OCI-LY3 (cell line): ENCODE results near the gene BLM.

Source experiments
- H2AFZ ChIP-seq: fragments of 200-600, 300-600 bp; shearing (Covaris generic); 2 replicates; pipeline ENCODE4 v1.6.0; 2014; ENCODE audit warnings: antibody characterized with exemption, low read depth, low read length
- H3K27ac ChIP-seq: fragments of 200-600, 300-600 bp; sonication (generic); 2 replicates; pipeline ENCODE4 v1.5.1; 2014; ENCODE audit warnings: mild to moderate bottlenecking, low read length, moderate library complexity, mixed read lengths
- H3K27me3 ChIP-seq: fragments of 200-600, 300-600 bp; sonication (generic); 2 replicates; pipeline ENCODE4 v1.6.1; 2014; ENCODE audit warnings: low read depth, low read length, mixed read lengths
- H3K36me3 ChIP-seq: fragments of 200-600, 300-600 bp; sonication (generic); replicated peaks from 2 replicates; pipeline ENCODE3; 2014; ENCODE audit warnings: low read depth, low read length, mixed read lengths
- H3K4me1 ChIP-seq: fragments of 300-600, 200-600 bp; sonication (generic); 2 replicates; pipeline ENCODE4 v1.6.1; 2014; ENCODE audit warnings: low read length, mixed read lengths
- H3K4me2 ChIP-seq: fragments of 200-600, 300-600 bp; sonication (generic); 2 replicates; pipeline ENCODE4 v1.6.1; 2014; ENCODE audit warnings: low read length, mixed read lengths
- H3K4me3 ChIP-seq: fragments of 300-600, 200-600 bp; sonication (generic); 2 replicates; pipeline ENCODE4 v1.5.1; 2014; ENCODE audit warnings: antibody characterized with exemption, mild to moderate bottlenecking, low read length, moderate library complexity
- H3K79me2 ChIP-seq: fragments of 300-600, 200-600 bp; shearing (Covaris generic); 2 replicates; pipeline ENCODE4 v1.6.1; 2014; ENCODE audit warnings: mild to moderate bottlenecking, low read length, mixed read lengths
- H3K9ac ChIP-seq: fragments of 300-600, 200-600 bp; shearing (Covaris generic); 2 replicates; pipeline ENCODE4 v1.6.0; 2014; ENCODE audit warnings: mild to moderate bottlenecking, low read length, moderate library complexity
- H3K9me3 ChIP-seq: fragments of 200-600, 300-600 bp; shearing (Covaris generic); 2 replicates; pipeline ENCODE4 v1.6.1; 2014; ENCODE audit warnings: low read length, mixed read lengths; ENCODE audit not compliant: insufficient read depth
- H4K20me1 ChIP-seq: fragments of 200-600, 300-600 bp; sonication (generic); 2 replicates; pipeline ENCODE4 v1.6.1; 2016; ENCODE audit warnings: low read length, mixed read lengths; ENCODE audit not compliant: insufficient read depth
- EZH2phosphoT487 ChIP-seq: fragments of 200-600 bp; shearing (Covaris generic); IDR thresholded peaks from 2 replicates; pipeline ENCODE4 v1.6.1; 2018; ENCODE audit warnings: antibody characterized with exemption, mixed run types, low read depth
- TF ChIP-seq, protein P1 (sequence below): fragments of 200-600, 300-600 bp; sonication (generic); IDR thresholded peaks from 2 replicates; pipeline ENCODE4 v1.5.1; 2014; ENCODE audit warnings: antibody characterized with exemption, low read length, low read depth

Gene BLM

DNA sequence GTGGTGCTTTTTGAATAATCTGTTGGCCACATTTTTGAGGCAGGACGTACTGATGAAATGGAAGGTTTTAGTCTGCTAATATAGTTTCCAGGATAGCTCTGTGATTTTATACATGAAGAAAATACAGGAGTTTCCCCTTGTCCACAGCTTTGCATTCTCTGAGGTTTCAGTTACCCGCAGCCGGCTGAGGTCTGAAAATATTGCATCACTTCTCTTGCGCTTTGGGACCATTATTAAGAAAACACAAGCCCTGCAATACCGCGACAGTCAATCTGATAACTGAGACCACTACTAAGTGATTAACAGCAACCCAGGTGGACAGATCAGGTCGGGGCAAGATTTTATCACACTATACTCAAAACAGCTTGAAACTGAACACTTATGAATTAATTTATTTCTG lies 33.0 kb downstream of the BLM start:
- H3K27me3 ChIP-seq = no peaks in the 10 kb centered on the region
- peaks cover 14% of the 10 kb centered on the region for H3K79me2 ChIP-seq
- no peaks in the 10 kb centered on the region for H3K9me3 ChIP-seq
- TF ChIP-seq EZH2phosphoT487 = peak; percentile 80
- TF ChIP-seq, protein P1, sequence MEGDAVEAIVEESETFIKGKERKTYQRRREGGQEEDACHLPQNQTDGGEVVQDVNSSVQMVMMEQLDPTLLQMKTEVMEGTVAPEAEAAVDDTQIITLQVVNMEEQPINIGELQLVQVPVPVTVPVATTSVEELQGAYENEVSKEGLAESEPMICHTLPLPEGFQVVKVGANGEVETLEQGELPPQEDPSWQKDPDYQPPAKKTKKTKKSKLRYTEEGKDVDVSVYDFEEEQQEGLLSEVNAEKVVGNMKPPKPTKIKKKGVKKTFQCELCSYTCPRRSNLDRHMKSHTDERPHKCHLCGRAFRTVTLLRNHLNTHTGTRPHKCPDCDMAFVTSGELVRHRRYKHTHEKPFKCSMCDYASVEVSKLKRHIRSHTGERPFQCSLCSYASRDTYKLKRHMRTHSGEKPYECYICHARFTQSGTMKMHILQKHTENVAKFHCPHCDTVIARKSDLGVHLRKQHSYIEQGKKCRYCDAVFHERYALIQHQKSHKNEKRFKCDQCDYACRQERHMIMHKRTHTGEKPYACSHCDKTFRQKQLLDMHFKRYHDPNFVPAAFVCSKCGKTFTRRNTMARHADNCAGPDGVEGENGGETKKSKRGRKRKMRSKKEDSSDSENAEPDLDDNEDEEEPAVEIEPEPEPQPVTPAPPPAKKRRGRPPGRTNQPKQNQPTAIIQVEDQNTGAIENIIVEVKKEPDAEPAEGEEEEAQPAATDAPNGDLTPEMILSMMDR = no peak
- H4K20me1 ChIP-seq = peaks cover 20% of the 10 kb centered on the region
- no peak overlapping the region for H2AFZ ChIP-seq
- peak overlapping the region; percentile 68 for H3K4me3 ChIP-seq
- H3K9ac ChIP-seq = peak overlapping the region; percentile 48
- H3K4me1 ChIP-seq = peaks cover 36% of the 10 kb centered on the region
- peaks cover 36% of the 10 kb centered on the region for H3K36me3 ChIP-seq
- peak overlapping the region; percentile 91 for H3K4me2 ChIP-seq
- peak overlapping the region; percentile 92 for H3K27ac ChIP-seq

DNA sequence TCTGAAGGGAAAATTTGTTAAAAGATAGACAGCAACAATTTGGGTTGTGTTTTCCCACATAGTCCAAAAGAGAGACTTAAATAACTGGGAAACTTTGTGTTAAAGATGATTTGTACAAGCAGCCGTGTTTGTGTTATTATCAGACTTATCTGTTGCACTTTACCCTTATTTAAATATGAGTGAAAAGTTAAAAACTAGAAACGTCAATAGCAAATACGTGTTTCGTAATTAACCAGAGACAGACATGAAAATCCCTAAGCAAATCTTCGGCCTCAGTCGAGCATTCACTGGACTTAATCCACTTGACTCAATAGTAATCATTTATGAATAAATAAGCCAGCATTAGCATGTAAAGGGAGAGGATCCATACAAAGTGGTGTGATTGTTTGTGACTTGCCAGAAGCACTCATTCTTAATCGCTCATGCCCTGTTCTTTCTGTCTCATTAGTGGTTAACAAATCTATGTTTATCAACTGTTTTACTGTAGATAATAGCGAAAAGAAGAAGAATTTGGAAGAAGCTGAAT lies 34.2 kb downstream of the BLM start:
- Histone ChIP-seq H3K36me3 (peaks cover 36% of the 10 kb centered on the region), H2AFZ (no peak overlapping the region), H3K27ac (peak overlapping the region; percentile 92), H3K4me3 (peak overlapping the region; percentile 68), H3K9me3 (no peaks in the 10 kb centered on the region), H4K20me1 (peaks cover 14% of the 10 kb centered on the region), H3K27me3 (no peaks in the 10 kb centered on the region), H3K4me2 (peak overlapping the region; percentile 91), H3K9ac (no peak overlapping the region), H3K4me1 (peaks cover 36% of the 10 kb centered on the region), H3K79me2 (peaks cover 5% of the 10 kb centered on the region)
- no peak for TF ChIP-seq EZH2phosphoT487
- TF ChIP-seq, protein P1 = no peak

DNA sequence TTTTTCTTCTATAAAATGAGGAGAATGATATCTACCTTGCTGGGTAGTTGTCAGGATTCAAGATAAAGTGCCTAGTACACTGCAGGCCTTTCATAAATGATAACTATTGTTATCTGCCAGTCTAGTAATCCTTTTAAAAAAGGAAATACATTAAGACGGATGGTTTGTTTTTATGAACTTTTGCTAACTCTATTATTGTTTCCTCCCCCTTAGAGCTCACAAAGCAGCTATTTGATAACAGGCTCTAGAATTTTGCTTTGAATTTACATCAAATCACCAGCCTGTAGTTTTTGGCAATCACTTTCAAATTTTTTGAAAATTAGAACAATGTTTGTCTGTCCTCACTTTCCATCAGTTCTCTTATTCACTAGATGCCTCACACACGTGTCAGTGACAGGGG lies 39.8 kb downstream of the BLM start:
- no peaks in the 10 kb centered on the region for H3K9me3 ChIP-seq
- no peak overlapping the region for H2AFZ ChIP-seq
- H4K20me1 ChIP-seq = no peaks in the 10 kb centered on the region; the same call in 1 of the 2 replicates
- TF ChIP-seq, protein P1 = no peak
- no peak for TF ChIP-seq EZH2phosphoT487
- 0 out of 2 replicates have a peak, but pooled peaks cover 2% of the 10 kb centered on the region for H3K4me1 ChIP-seq
- no peaks in the 10 kb centered on the region for H3K79me2 ChIP-seq
- no peak overlapping the region for H3K4me2 ChIP-seq
- no peak overlapping the region for H3K9ac ChIP-seq
- no peak overlapping the region for H3K4me3 ChIP-seq
- peaks cover 32% of the 10 kb centered on the region for H3K36me3 ChIP-seq
- no peaks in the 10 kb centered on the region for H3K27me3 ChIP-seq
- H3K27ac ChIP-seq = no peak overlapping the region

DNA sequence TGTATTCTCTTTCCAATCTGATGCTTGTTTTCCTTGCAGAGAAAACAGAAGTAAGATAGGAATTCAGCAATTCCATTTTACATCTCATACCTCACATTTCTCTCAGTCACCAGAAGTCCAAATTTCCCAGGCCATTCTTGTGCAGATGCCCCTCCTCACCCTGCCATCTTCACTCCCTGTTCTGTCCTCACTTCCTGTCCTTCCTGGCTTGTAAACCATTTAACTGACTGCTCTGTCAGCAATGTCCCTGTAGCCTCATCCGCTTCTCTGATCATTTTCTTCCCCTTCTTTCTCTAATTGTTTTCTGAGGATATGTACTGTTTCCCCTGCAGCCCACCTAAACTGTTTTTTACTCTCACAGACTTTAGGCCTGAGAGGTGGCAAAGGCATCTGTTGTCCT lies 40.3 kb downstream of the BLM start:
- 0 out of 2 replicates have a peak, but pooled peaks cover 2% of the 10 kb centered on the region for H3K4me1 ChIP-seq
- no peaks in the 10 kb centered on the region for H3K9me3 ChIP-seq
- no peak overlapping the region for H3K4me2 ChIP-seq
- no peak overlapping the region for H2AFZ ChIP-seq
- peaks cover 34% of the 10 kb centered on the region for H3K36me3 ChIP-seq
- H3K79me2 ChIP-seq = no peaks in the 10 kb centered on the region
- no peak overlapping the region for H3K9ac ChIP-seq
- H3K27ac ChIP-seq = no peak overlapping the region
- H3K27me3 ChIP-seq = no peaks in the 10 kb centered on the region
- H4K20me1 ChIP-seq = no peaks in the 10 kb centered on the region; the same call in 1 of the 2 replicates
- TF ChIP-seq, protein P1 = no peak
- no peak for TF ChIP-seq EZH2phosphoT487
- H3K4me3 ChIP-seq = no peak overlapping the region
